GM10266 (cell line): ENCODE measurements around the gene RASGRF2.
A peak's percentile ranks its signal among the peaks of the same experiment; 100 is the strongest.

ENCODE experiments used
- DNase-seq: peaks from one replicate; pipeline ENCODE4 v3.0.0; 2012; ENCODE audit errors: extremely low spot score
- CTCF ChIP-seq: IDR thresholded peaks from 2 replicates; pipeline ENCODE4 v1.5.1; 2012; ENCODE audit warnings: mild to moderate bottlenecking, low read depth; ENCODE audit not compliant: control insufficient read depth, insufficient read depth; ENCODE audit errors: missing control alignments

The RASGRF2 gene

GRCh38 chr5:80959768-80960442 lies at the start of gene RASGRF2:
Gene RASGRF2 (plus strand): TSS chr5:80960363. CDS start chr5:80960739, 376 bp downstream.
- no peak for TF ChIP-seq CTCF
- DNase-seq: peak; percentile 37

- DNase-seq: no peak
- no peak for TF ChIP-seq CTCF
These were observed 47.7 kb upstream of the RASGRF2 start for GRCh38 chr5:80912479-80912878.

GRCh38 chr5:80915716-80916115 lies 44.4 kb upstream of the RASGRF2 start:
- no peak for DNase-seq
- TF ChIP-seq CTCF: no peak

GRCh38 chr5:80916676-80917075 lies 43.5 kb upstream of the RASGRF2 start:
- no peak for DNase-seq
- no peak for TF ChIP-seq CTCF

GRCh38 chr5:80917631-80918030 lies 42.5 kb upstream of the RASGRF2 start:
- no peak for TF ChIP-seq CTCF
- no peak for DNase-seq

GRCh38 chr5:80919678-80920196 lies 40.4 kb upstream of the RASGRF2 start:
- no peak for DNase-seq
- TF ChIP-seq CTCF: no peak

GRCh38 chr5:80920333-80920732 lies 39.8 kb upstream of the RASGRF2 start:
- no peak for TF ChIP-seq CTCF
- no peak for DNase-seq
